ENCODE results near the gene EVA1B. TPM values are rescaled to one million over a fixed set of nuclear protein-coding genes. Genes with fewer than 3 reads are reported as not detected.

Gene EVA1B
- total RNA-seq, 1 experiment from 2014 or later: 25.1 TPM

GRCh38 chr1:36284517-36284916 is 38.9 kb downstream of the EVA1B start:
- ChIA-PET POLR2A (no interaction called here), CTCF (interaction anchor here (1.4 kb wide), 1 partner anchor 179 kb away, joined by 3 read pairs; no protein-coding TSS in a partner anchor), RAD21 (ENCODE audit: low non-redundant PET in 1 of 2, low total read pairs in 2 of 2, uncharacterized antibody in 2 of 2, unreplicated experiment in 2 of 2) (no interaction called here)
- intact Hi-C loops (cut with micrococcal nuclease): no loop called here
- Histone ChIP-seq H3K4me1 (ENCODE audit: control insufficient read depth in 1 of 2, insufficient read depth in 2 of 2, low read length in 2 of 2) (no peaks in the 10 kb centered on the region; a peak in 1 of 4 replicates), H3K36me3 (ENCODE audit: control insufficient read depth in 1 of 2, insufficient read depth in 2 of 2, low read length in 2 of 2) (peaks cover 52 to 54% of the 10 kb centered on the region in 2 experiments), H3K4me3 (replicated peaks in 1 of 2; ENCODE audit: low read depth in 1 of 2, low read length in 2 of 2) (no peak overlapping the region), H3K27ac (ENCODE audit: low read depth, low read length) (peak overlapping the region; percentile 22; the same call in 1 of the 2 replicates), H4K20me1 (ENCODE audit: insufficient read depth) (peaks cover 5% of the 10 kb centered on the region; the same call in 1 of the 2 replicates), H3K4me2 (ENCODE audit: low read length) (no peak overlapping the region), H3K27me3 (ENCODE audit: insufficient read depth, low read length) (no peaks in the 10 kb centered on the region), H3K9me2 (ENCODE audit: insufficient read depth) (no peaks in the 10 kb centered on the region), H3K9me3 (ENCODE audit: control insufficient read depth in 1 of 2, insufficient read depth in 1 of 2, low read depth in 1 of 2, low read length in 2 of 2) (no peaks in the 10 kb centered on the region), H3K9ac (ENCODE audit: low read length) (no peak overlapping the region), H3K79me2 (ENCODE audit: insufficient read depth, low read length) (peaks cover 85% of the 10 kb centered on the region), H2AFZ (ENCODE audit: low read depth, low read length, poor library complexity, severe bottlenecking) (no peak overlapping the region)
- ATAC-seq: no peak
- DNase-seq (ENCODE audit: low read depth, low spot score): no peak
- TF ChIP-seq SIN3A (IDR thresholded peaks at IDR 0.05; ENCODE audit: low read depth) (no peak), CEBPB (IDR thresholded peaks at IDR 0.05; ENCODE audit: low read depth) (no peak), TCF7L2 (IDR thresholded peaks at IDR 0.05; ENCODE audit: borderline replicate concordance, extremely low read depth, insufficient read depth, insufficient read length) (no peak)
- no TSS peak for BruUV-seq (replicated peaks)

GRCh38 chr1:36284061-36284460 is 39.4 kb downstream of the EVA1B start:
- BruUV-seq (replicated peaks): no TSS peak
- no peaks in the 10 kb centered on the region for H3K9me3 ChIP-seq (ENCODE audit: control insufficient read depth in 1 of 2, insufficient read depth in 1 of 2, low read depth in 1 of 2, low read length in 2 of 2)
- no peaks in the 10 kb centered on the region for H3K27me3 ChIP-seq (ENCODE audit: insufficient read depth, low read length)
- no peaks in the 10 kb centered on the region; a peak in 1 of 4 replicates for H3K4me1 ChIP-seq (ENCODE audit: control insufficient read depth in 1 of 2, insufficient read depth in 2 of 2, low read length in 2 of 2)
- H3K4me2 ChIP-seq (ENCODE audit: low read length): no peak overlapping the region
- ChIA-PET RAD21 (ENCODE audit: low non-redundant PET in 1 of 2, low total read pairs in 2 of 2, uncharacterized antibody in 2 of 2, unreplicated experiment in 2 of 2) (no interaction called here), CTCF (interaction anchor here (0.6 to 2.0 kb wide), 2 partner anchors 9 to 134 kb away, joined by 3 to 9 read pairs; partner anchors contain the start of gene TRAPPC3), POLR2A (no interaction called here)
- no peak overlapping the region; the same call in 1 of the 2 replicates for H3K27ac ChIP-seq (ENCODE audit: low read depth, low read length)
- no peak for TF ChIP-seq EZH2 (IDR thresholded peaks at IDR 0.05)
- TF ChIP-seq JUND (IDR thresholded peaks at IDR 0.05): no peak
- TF ChIP-seq EZH2phosphoT487 (IDR thresholded peaks at IDR 0.05; ENCODE audit: borderline replicate concordance): no peak
- TF ChIP-seq TCF7L2 (IDR thresholded peaks at IDR 0.05; ENCODE audit: borderline replicate concordance, extremely low read depth, insufficient read depth, insufficient read length): no peak
- no peak for TF ChIP-seq POLR2AphosphoS5 (IDR thresholded peaks at IDR 0.05; ENCODE audit: low read depth, low read length)
- TF ChIP-seq MAX (IDR thresholded peaks at IDR 0.05): no peak
- TF ChIP-seq RAD21 (IDR thresholded peaks at IDR 0.05; ENCODE audit: low read depth): no peak
- TF ChIP-seq FOSL1 (IDR thresholded peaks at IDR 0.05; ENCODE audit: low read depth): no peak
- TF ChIP-seq EGR1 (IDR thresholded peaks at IDR 0.05; ENCODE audit: low read depth): no peak
- no peak for TF ChIP-seq ATF3 (IDR thresholded peaks at IDR 0.05)
- no peak for TF ChIP-seq REST (IDR thresholded peaks at IDR 0.05; ENCODE audit: low read depth)
- ATAC-seq (no peak), DNase-seq (ENCODE audit: low read depth, low spot score) (no peak)
- H3K4me3 ChIP-seq (replicated peaks in 1 of 2; ENCODE audit: low read depth in 1 of 2, low read length in 2 of 2): no peak overlapping the region
- intact Hi-C loops (cut with micrococcal nuclease): no loop called here
- H3K9ac ChIP-seq (ENCODE audit: low read length): no peak overlapping the region
- H4K20me1 ChIP-seq (ENCODE audit: insufficient read depth): peaks cover 5% of the 10 kb centered on the region; the same call in 1 of the 2 replicates
- no peaks in the 10 kb centered on the region for H3K9me2 ChIP-seq (ENCODE audit: insufficient read depth)
- no peak overlapping the region for H2AFZ ChIP-seq (ENCODE audit: low read depth, low read length, poor library complexity, severe bottlenecking)
- H3K36me3 ChIP-seq (ENCODE audit: control insufficient read depth in 1 of 2, insufficient read depth in 2 of 2, low read length in 2 of 2): peaks cover 48 to 50% of the 10 kb centered on the region in 2 experiments
- peaks cover 85% of the 10 kb centered on the region for H3K79me2 ChIP-seq (ENCODE audit: insufficient read depth, low read length)
